Common myeloid progenitor, CD34-positive (primary cell): ENCODE results near the gene CTRB1.
"Not testable (repeated sequence)": the region's sequence is repeated elsewhere in the genome, so short reads cannot be mapped to it uniquely, and the experiment has no call there.

Experiments used
- CTCF ChIA-PET: fragments of 350-600 bp; sonication (Branson Sonifier 250); formaldehyde crosslinking; loops from one replicate; lab custom pipeline; 2021; ENCODE audit warnings: antibody characterized with exemption; lab: Charles Lee
- POLR2A ChIA-PET: fragments of 350-600 bp; sonication (Branson Sonifier 250); formaldehyde crosslinking; loops from one replicate; lab custom pipeline; 2021; ENCODE audit warnings: antibody characterized with exemption; lab: Charles Lee
- DNase-seq, 3 donors: peaks; one replicate each; pipeline versions ENCODE4 v3.0.0 to v3.0.0-alpha.2; 2013
- H3K27ac ChIP-seq, 2 experiments: 1 replicate in 1 of 2; 2 replicates in 1 of 2; pipeline ENCODE4 v1.7.0; 2013; ENCODE audit warnings: inconsistent platforms in 2 of 2, low read length in 2 of 2, mild to moderate bottlenecking in 2 of 2, low read depth in 1 of 2, moderate library complexity in 1 of 2; ENCODE audit not compliant: severe bottlenecking in 2 of 2, insufficient read depth in 1 of 2, poor library complexity in 1 of 2
- H3K27me3 ChIP-seq, 5 experiments: replicated peaks in 2 of 5; 1 replicate in 3 of 5; 2 replicates in 2 of 5; pipeline versions ENCODE4 v1.6.1 to v1.7.0; 2013; ENCODE audit warnings: low read length in 4 of 5, mild to moderate bottlenecking in 2 of 5, moderate library complexity in 2 of 5, inconsistent platforms in 1 of 5; ENCODE audit not compliant: insufficient read depth in 5 of 5, control insufficient read depth in 4 of 5
- H3K36me3 ChIP-seq, 4 experiments: 1 replicate in 2 of 4; 2 replicates in 2 of 4; pipeline versions ENCODE4 v1.6.1 to v1.7.0; 2013; ENCODE audit warnings: low read length in 3 of 4, control low read depth in 1 of 4, mild to moderate bottlenecking in 1 of 4; ENCODE audit not compliant: control insufficient read depth in 4 of 4, insufficient read depth in 4 of 4
- H3K4me1 ChIP-seq, 4 experiments: 1 replicate in 3 of 4; 2 replicates in 1 of 4; pipeline versions ENCODE4 v1.6.1 to v1.7.1; 2013; ENCODE audit warnings: low read length in 3 of 4, mild to moderate bottlenecking in 3 of 4, control low read depth in 1 of 4, inconsistent platforms in 1 of 4, moderate library complexity in 1 of 4; ENCODE audit not compliant: control insufficient read depth in 4 of 4, insufficient read depth in 4 of 4; ENCODE audit errors: control extremely low read depth in 1 of 4
- H3K4me3 ChIP-seq, 7 experiments: 1 replicate in 4 of 7; 2 replicates in 3 of 7; pipeline versions ENCODE4 v1.5.1 to v1.7.0; 2013; ENCODE audit warnings: mild to moderate bottlenecking in 7 of 7, low read length in 6 of 7, moderate library complexity in 6 of 7, inconsistent platforms in 2 of 7, low read depth in 2 of 7, control low read depth in 1 of 7; ENCODE audit not compliant: insufficient read depth in 4 of 7, control insufficient read depth in 1 of 7; ENCODE audit errors: extremely low read depth in 1 of 7
- H3K9me3 ChIP-seq, 5 experiments: 1 replicate in 4 of 5; 2 replicates in 1 of 5; pipeline versions ENCODE4 v1.6.1 to v1.7.1; 2013; ENCODE audit warnings: low read length in 4 of 5, mild to moderate bottlenecking in 2 of 5, inconsistent platforms in 1 of 5, low read depth in 1 of 5, moderate library complexity in 1 of 5; ENCODE audit not compliant: control insufficient read depth in 4 of 5, insufficient read depth in 2 of 5; ENCODE audit errors: control extremely low read depth in 1 of 5
- WGBS: methylation state at CpG from one replicate; pipeline ENCODE4 v1.1.5; 2013; ENCODE audit not compliant: insufficient coverage; 5-methylcytosine and 5-hydroxymethylcytosine counted together

CTRB1 gene

GRCh38 chr16:75266738-75267630 lies 48.2 kb downstream of the CTRB1 start:
- H3K9me3 ChIP-seq: no peaks in the 10 kb centered on the region
- DNase-seq: no peak
- no peak overlapping the region for H3K27ac ChIP-seq
- ChIA-PET CTCF (interaction anchor here (1.4 kb wide), 1 partner anchor 38 kb away, joined by 4 read pairs; no protein-coding TSS in a partner anchor), POLR2A (interaction anchor here (0.5 to 1.4 kb wide), 4 partner anchors 11 to 411 kb away, joined by 3 read pairs; no protein-coding TSS in a partner anchor)
- H3K27me3 ChIP-seq: peaks cover 0 to 90% (median 42%) of the 10 kb centered on the region in 5 experiments
- WGBS: 82% methylated on average over 20 of the region's 27 CpGs
- peaks cover 0 to 19% (median 16%) of the 10 kb centered on the region in 4 experiments for H3K4me1 ChIP-seq
- no peak overlapping the region for H3K4me3 ChIP-seq
- no peaks in the 10 kb centered on the region for H3K36me3 ChIP-seq

DNA sequence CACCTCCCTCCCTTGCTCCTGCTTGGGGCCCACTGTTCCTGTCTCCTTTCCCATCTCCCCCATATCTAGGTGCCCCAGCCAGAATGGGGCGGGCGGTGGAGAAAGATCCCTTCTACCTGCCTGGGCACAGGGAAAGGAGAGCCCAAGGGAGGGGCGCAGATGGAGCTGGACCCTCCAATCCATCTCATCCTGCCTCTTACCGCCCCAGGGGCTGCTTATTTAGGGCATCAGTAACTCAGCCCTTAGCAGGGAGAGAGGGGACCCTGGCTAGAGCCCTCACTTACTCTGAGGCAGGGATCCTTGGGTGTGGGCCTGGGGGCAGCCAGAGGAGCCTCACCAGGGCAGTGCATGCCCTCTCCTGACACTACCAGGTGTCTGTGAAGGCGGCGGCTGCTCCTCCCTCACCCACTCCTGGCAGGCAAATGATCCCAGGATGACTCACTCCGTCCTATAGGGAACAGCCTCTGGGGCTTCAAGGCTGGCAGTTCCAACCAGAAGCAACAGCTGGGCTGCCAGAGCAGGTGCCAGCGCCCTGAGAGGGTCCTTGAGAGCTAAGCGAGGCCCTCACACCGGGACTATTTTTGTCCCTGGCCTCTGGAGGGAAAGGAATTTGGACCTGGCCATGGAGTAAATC lies 49.0 kb downstream of the CTRB1 start:
- Histone ChIP-seq H3K9me3 (no peaks in the 10 kb centered on the region), H3K4me1 (peaks cover 0 to 24% (median 21%) of the 10 kb centered on the region in 4 experiments), H3K27ac (no peak overlapping the region), H3K27me3 (peaks cover 0 to 90% (median 40%) of the 10 kb centered on the region in 5 experiments), H3K36me3 (no peaks in the 10 kb centered on the region), H3K4me3 (no peak overlapping the region)
- WGBS: 91% methylated on average over 5 of the region's 10 CpGs
- ChIA-PET CTCF (interaction anchor here (1.2 kb wide), 1 partner anchor 68 kb away, joined by 3 read pairs; no protein-coding TSS in a partner anchor), POLR2A (no interaction called here)
- DNase-seq: no peak

GRCh38 chr16:75269358-75269757 lies 50.6 kb downstream of the CTRB1 start:
- peaks cover 0 to 24% (median 21%) of the 10 kb centered on the region in 4 experiments for H3K4me1 ChIP-seq
- POLR2A ChIA-PET, H3K27ac ChIP-seq, H3K4me3 ChIP-seq, H3K9me3 ChIP-seq, H3K36me3 ChIP-seq, DNase-seq, CTCF ChIA-PET: not testable (repeated sequence)
- 65% methylated on average over 8 of the region's 9 CpGs for WGBS
- peaks cover 0 to 89% (median 32%) of the 10 kb centered on the region in 5 experiments for H3K27me3 ChIP-seq

- Histone ChIP-seq H3K27ac (no peak overlapping the region), H3K9me3 (no peaks in the 10 kb centered on the region), H3K4me3 (no peak overlapping the region), H3K4me1 (peaks cover 0 to 9% (median 7%) of the 10 kb centered on the region in 4 experiments), H3K36me3 (no peaks in the 10 kb centered on the region), H3K27me3 (peaks cover 0 to 85% (median 25%) of the 10 kb centered on the region in 5 experiments)
- DNase-seq: no peak
- ChIA-PET CTCF (no interaction called here), POLR2A (no interaction called here)
- WGBS: 98% methylated on average over 6 of the region's 6 CpGs
These were observed 52.8 kb downstream of the CTRB1 start for GRCh38 chr16:75271441-75272096.

GRCh38 chr16:75272097-75272551 lies 53.3 kb downstream of the CTRB1 start:
- CTCF ChIA-PET: no interaction called here
- peak; percentile 36 to 60 (median 56) for DNase-seq
- Histone ChIP-seq H3K36me3 (no peaks in the 10 kb centered on the region), H3K4me1 (peaks cover 0 to 9% (median 7%) of the 10 kb centered on the region in 4 experiments), H3K4me3 (no peak overlapping the region), H3K27ac (no peak overlapping the region), H3K27me3 (peaks cover 0 to 85% (median 22%) of the 10 kb centered on the region in 5 experiments), H3K9me3 (peaks cover 0 to 2% (median 0%) of the 10 kb centered on the region in 5 experiments)
- WGBS: 13% methylated on average over 12 of the region's 12 CpGs
- POLR2A ChIA-PET: no interaction called here

- H3K4me3 ChIP-seq, H3K9me3 ChIP-seq, H3K27ac ChIP-seq, POLR2A ChIA-PET, H3K4me1 ChIP-seq, H3K36me3 ChIP-seq, DNase-seq: not testable (repeated sequence)
- CTCF ChIA-PET: interaction anchor here (0.7 kb wide), 1 partner anchor 19 kb away, joined by 4 read pairs; no protein-coding TSS in a partner anchor
- 94% methylated on average over 10 of the region's 10 CpGs for WGBS
- H3K27me3 ChIP-seq: peaks cover 0 to 85% (median 25%) of the 10 kb centered on the region in 5 experiments
These were observed 53.8 kb downstream of the CTRB1 start for GRCh38 chr16:75272629-75273028.
